Right lobe of liver (tissue), 6 donors: ENCODE data around the gene THSD7B. TPM values are rescaled to one million over a fixed set of nuclear protein-coding genes. Genes with fewer than 3 reads are reported as not detected.

Experiments
- ATAC-seq, 4 donors: fragments of 200-7000 bp; cut with Tn5 transposase; one replicate each; pipeline ENCODE4 v1.9.1; 2020; ENCODE audit warnings: mild to moderate bottlenecking in 4 of 4, moderate library complexity in 4 of 4
- DNase-seq, 3 donors: peaks; one replicate each; pipeline ENCODE4 v3.0.0-alpha.2; 2020
- H3K27ac ChIP-seq, 3 donors: fragments of 200-600 bp; one replicate each; pipeline ENCODE4 v1.8.0; 2022
- H3K27me3 ChIP-seq, 2 donors: fragments of 200-600 bp; one replicate each; pipeline ENCODE4 v1.8.0; 2022
- H3K36me3 ChIP-seq, 4 donors: fragments of 200-600 bp; sonication (generic) in 1 of 4; one replicate each; pipeline versions ENCODE4 v1.5.1 to v1.8.0; 2017 to 2022; ENCODE audit warnings: control low read depth in 1 of 4
- H3K4me1 ChIP-seq, 4 donors: fragments of 200-600 bp; sonication (generic) in 1 of 4; one replicate each; pipeline versions ENCODE4 v1.5.1 to v1.8.0; 2017 to 2022; ENCODE audit warnings: control low read depth in 1 of 4
- H3K4me3 ChIP-seq, 3 donors: fragments of 200-600 bp; one replicate each; pipeline ENCODE4 v1.8.0; 2022
- H3K9me3 ChIP-seq, 4 donors: fragments of 200-600 bp; sonication (generic) in 1 of 4; one replicate each; pipeline versions ENCODE4 v1.5.1 to v1.8.0; 2017 to 2022; ENCODE audit warnings: control low read depth in 1 of 4
- POLR2A ChIP-seq: fragments of 450-650 bp; IDR thresholded peaks from one replicate; pipeline ENCODE4 v1.6.1; 2017; ENCODE audit warnings: antibody characterized with exemption, mild to moderate bottlenecking
- WGBS: methylation state at CpG from one replicate; pipeline ENCODE4 v1.1.6; 2018; ENCODE audit warnings: low coverage, low lambda C conversion rate; ENCODE audit not compliant: insufficient coverage; ENCODE audit errors: missing lambda C conversion rate; 5-methylcytosine and 5-hydroxymethylcytosine counted together
- intact Hi-C, 2 donors: fragments of 100-400 bp; cut with DNase I; formaldehyde crosslinking; loops; one replicate each; pipeline versions ENCODE4 v1.11.2 to v1.14.1; 2022
- total RNA-seq, 6 experiments: library from RNA; depleted of rRNA in 2 of 6; stranded (reverse); fragments of >200 nt in 2 of 6; fragmentation: NEBNext Ultra II Directional in 3 of 6; extraction: Animal tissue kit (Norgen Biotek cat#: 25700) in 3 of 6; gene quantifications; one replicate each; pipeline versions ENCODE4 v1.1.0 to v1.2.4, GENCODE V29; 2016 to 2023
- TF ChIP-seq, protein P1 (sequence below), 4 donors: fragments of 200-600 bp in 3 of 4; fragments of 450-650 bp in 1 of 4; IDR thresholded peaks; one replicate each; pipeline versions ENCODE4 v1.5.1 to v1.8.0; 2016 to 2022; ENCODE audit warnings: antibody characterized with exemption in 4 of 4, mild to moderate bottlenecking in 2 of 4
- donor health status: DM: no; HTN: yes; CAD: no.
- donor health status: DM: no; HTN: no; CAD: no.
- donor health status: DM: no; HTN: no; CAD: no.
- donor health status: DM: no; HTN: yes; CAD: no.
- donor health status: DM: no; HTN: yes; CAD: no.

THSD7B gene
- total RNA-seq, 6 experiments from 2014 or later, result 0.07 to 0.89 (median 0.24) TPM

DNA sequence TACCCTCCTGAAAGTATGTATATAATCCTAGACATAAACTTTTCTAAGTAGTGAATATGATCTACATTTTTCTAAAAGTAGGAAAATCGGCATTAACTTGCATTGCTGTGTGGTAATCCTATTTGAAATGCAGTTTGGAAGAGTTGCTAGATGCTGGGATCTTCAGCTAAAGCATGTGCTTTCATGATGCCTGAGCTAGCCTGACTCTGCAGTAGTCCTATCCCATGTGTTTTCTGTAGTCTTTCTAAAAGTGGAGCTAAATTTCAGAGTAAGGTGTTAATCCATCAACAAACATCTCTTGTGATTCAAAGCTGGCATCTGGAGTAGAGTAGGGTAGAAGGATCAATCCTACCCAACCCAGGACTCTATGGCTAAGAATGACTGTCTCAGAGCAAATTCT, 229.4 kb downstream of the THSD7B start:
- intact Hi-C loops, result no loop called here
- no peaks in the 10 kb centered on the region for H3K27me3 ChIP-seq
- no peak for DNase-seq
- no peaks in the 10 kb centered on the region for H3K9me3 ChIP-seq
- no peaks in the 10 kb centered on the region for H3K36me3 ChIP-seq
- no peak for ATAC-seq
- H3K4me1 ChIP-seq, result no peaks in the 10 kb centered on the region
- 53% methylated on average over 1 of the region's 1 CpG for WGBS
- TF ChIP-seq POLR2A, result no peak
- TF ChIP-seq, protein P1, sequence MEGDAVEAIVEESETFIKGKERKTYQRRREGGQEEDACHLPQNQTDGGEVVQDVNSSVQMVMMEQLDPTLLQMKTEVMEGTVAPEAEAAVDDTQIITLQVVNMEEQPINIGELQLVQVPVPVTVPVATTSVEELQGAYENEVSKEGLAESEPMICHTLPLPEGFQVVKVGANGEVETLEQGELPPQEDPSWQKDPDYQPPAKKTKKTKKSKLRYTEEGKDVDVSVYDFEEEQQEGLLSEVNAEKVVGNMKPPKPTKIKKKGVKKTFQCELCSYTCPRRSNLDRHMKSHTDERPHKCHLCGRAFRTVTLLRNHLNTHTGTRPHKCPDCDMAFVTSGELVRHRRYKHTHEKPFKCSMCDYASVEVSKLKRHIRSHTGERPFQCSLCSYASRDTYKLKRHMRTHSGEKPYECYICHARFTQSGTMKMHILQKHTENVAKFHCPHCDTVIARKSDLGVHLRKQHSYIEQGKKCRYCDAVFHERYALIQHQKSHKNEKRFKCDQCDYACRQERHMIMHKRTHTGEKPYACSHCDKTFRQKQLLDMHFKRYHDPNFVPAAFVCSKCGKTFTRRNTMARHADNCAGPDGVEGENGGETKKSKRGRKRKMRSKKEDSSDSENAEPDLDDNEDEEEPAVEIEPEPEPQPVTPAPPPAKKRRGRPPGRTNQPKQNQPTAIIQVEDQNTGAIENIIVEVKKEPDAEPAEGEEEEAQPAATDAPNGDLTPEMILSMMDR (IDR thresholded peaks at IDR 0.05), result no peak
- no peak overlapping the region for H3K27ac ChIP-seq
- no peak overlapping the region for H3K4me3 ChIP-seq

DNA sequence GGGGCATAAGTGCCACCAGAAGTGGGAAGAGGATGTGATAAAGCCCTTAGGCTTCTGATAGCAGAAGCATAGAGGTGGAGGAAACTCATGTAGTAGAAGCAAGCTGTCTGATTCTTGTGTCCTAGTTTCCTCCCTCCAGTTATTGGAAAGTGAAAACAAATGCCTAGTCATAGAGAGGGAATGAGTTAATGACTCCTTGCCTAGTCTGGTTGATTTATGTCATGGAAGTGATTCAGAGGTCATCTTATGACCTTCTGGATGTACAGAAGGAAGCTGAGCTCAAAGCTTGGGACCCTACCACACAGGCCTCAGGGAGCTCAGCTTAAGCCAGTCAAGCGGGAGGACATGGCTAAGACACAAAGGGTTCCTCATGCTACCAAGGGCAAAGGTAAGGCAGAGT, 232.2 kb downstream of the THSD7B start:
- DNase-seq, result no peak
- WGBS, result no CpG with 5 or more reads among the region's 1 CpG
- H3K36me3 ChIP-seq, result no peaks in the 10 kb centered on the region
- TF ChIP-seq, protein P1 (IDR thresholded peaks at IDR 0.05), result no peak
- TF ChIP-seq POLR2A, result no peak
- H3K4me3 ChIP-seq, result no peak overlapping the region
- intact Hi-C loops, result no loop called here
- H3K9me3 ChIP-seq, result no peaks in the 10 kb centered on the region
- no peaks in the 10 kb centered on the region for H3K4me1 ChIP-seq
- ATAC-seq, result no peak
- no peaks in the 10 kb centered on the region for H3K27me3 ChIP-seq
- no peak overlapping the region for H3K27ac ChIP-seq

DNA sequence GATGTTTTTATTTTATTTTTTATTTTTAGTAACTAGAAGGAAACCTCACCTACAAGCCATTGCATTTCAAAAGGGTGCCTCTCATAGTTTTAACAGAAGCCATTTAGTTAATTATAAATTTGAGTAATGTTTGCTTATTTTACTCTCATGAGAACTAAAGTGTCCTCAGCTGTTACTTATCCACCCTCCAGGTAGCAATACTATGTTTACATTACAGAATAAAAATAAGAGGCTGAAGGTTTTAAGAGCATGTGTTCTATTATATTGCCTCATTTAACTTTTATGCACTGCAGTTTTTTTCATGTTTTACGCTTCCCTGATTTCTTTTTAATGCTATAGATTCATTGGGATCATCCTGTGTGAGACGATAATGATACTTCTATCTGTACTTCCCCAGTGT, 235.5 kb downstream of the THSD7B start:
- intact Hi-C loops, result no loop called here
- no peak overlapping the region for H3K27ac ChIP-seq
- H3K27me3 ChIP-seq, result no peaks in the 10 kb centered on the region
- no peaks in the 10 kb centered on the region for H3K4me1 ChIP-seq
- H3K36me3 ChIP-seq, result no peaks in the 10 kb centered on the region
- H3K9me3 ChIP-seq, result no peaks in the 10 kb centered on the region
- H3K4me3 ChIP-seq, result no peak overlapping the region
- DNase-seq (no peak), ATAC-seq (no peak)
- TF ChIP-seq POLR2A, result no peak
- TF ChIP-seq, protein P1 (IDR thresholded peaks at IDR 0.05), result no peak
- WGBS, result 68% methylated on average over 2 of the region's 2 CpGs

DNA sequence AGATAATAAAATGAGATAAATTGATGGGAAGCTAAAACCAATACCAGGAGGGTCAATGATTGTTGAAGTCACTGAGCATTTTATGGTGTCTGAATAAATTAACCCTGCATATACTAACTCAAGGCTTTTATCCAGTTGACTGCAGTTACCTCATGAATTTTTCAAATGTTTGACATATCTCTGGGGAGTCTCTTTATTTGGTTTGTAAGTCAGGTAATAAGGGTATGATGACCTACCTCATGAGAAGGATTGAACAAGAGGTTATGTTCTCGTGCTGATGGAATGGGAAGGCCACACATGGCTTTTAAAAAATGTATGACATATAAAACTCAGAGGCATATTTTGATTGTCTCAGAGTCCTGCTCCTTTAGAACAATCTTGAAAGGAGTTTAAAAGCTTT, 237.6 kb downstream of the THSD7B start:
- ATAC-seq, result no peak
- no peaks in the 10 kb centered on the region for H3K27me3 ChIP-seq
- no peaks in the 10 kb centered on the region for H3K4me1 ChIP-seq
- WGBS, result 67% methylated on average over 1 of the region's 1 CpG
- no peak for DNase-seq
- H3K27ac ChIP-seq, result no peak overlapping the region
- intact Hi-C loops, result no loop called here
- H3K4me3 ChIP-seq, result no peak overlapping the region
- TF ChIP-seq, protein P1 (IDR thresholded peaks at IDR 0.05), result no peak
- no peak for TF ChIP-seq POLR2A
- H3K36me3 ChIP-seq, result no peaks in the 10 kb centered on the region
- H3K9me3 ChIP-seq, result no peaks in the 10 kb centered on the region

DNA sequence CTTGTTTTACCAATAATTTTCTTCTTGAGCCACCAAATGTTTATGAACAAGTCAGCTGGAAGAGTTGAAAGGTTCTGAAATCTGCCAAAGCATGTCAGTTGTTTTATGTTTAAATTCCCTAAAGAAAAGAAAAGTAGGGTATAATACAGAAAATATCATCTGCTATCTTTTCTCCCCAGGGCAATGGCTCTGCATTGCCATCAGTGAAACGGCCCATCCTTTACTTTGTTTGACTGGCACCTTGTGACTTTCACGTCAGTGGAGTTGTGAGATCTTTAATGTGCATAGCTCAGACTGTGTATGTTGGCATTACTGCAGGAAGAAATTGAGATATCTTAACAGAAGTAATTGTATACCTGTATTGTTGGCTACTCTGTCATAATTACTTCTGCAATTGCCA, 239.9 kb downstream of the THSD7B start:
- ATAC-seq (no peak), DNase-seq (no peak)
- no peaks in the 10 kb centered on the region for H3K36me3 ChIP-seq
- H3K27me3 ChIP-seq, result no peaks in the 10 kb centered on the region
- H3K9me3 ChIP-seq, result no peaks in the 10 kb centered on the region
- TF ChIP-seq POLR2A, result no peak
- TF ChIP-seq, protein P1 (IDR thresholded peaks at IDR 0.05), result no peak
- 58% methylated on average over 2 of the region's 2 CpGs for WGBS
- no peak overlapping the region for H3K27ac ChIP-seq
- H3K4me1 ChIP-seq, result no peaks in the 10 kb centered on the region
- intact Hi-C loops, result no loop called here
- no peak overlapping the region for H3K4me3 ChIP-seq
